ENCODE measurements around the gene HOXA3. TPM values are rescaled to one million over a fixed set of nuclear protein-coding genes. Genes with fewer than 3 reads are reported as not detected.

HOXA3 gene
- total RNA-seq, 1 donor from 2014 or later = not detected

DNA sequence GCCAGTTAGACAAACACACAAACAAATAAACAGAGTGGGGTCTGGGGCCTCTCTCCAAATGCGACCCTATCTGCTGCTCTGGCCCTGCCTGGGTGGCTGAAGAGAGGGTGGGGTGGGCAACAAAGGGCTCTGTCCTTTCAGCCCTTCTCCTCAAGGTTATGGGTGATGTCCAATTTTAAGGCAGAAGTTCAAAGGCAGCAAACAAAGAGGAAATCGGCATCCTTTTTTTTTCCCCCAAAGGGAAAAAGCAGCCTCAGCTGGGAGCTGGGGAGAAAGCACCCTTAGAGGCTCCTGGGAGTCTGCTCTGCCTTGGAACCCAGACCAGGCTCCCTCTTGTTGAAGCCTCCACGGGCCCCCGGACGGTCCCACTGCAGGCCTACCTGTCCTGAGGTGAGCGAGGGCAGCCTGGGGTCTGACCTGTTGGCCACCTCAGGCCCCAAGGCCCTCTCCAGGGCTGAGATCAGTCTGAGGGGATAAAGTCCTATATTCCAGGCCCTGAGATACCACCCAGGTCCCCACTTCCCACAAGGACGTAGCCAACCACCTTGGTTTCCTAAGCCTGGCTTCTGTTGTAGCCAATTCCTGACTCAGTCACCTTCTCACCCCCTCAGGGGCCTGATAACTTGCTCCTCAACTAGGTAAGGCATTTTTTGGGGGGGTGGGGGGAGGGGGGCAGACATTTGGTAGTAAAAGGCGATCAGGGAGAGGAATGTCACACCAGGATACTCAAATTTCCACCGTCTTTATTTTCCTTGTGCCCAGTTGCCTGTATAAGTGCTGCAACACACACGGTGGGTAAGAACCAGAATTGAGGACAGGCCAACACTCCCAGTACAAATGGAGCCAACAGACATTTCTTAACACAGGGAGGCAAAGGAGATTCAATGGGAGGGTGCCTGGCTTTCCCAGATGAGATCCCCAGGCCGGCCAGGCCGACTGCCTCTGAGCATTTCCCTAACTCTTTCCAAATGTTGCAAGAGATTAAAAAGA, 28.3 kb upstream of the HOXA3 start:
- no peak overlapping the region for H3K27ac Mint-ChIP-seq
- peaks cover 18% of the 10 kb centered on the region for H3K9me3 Mint-ChIP-seq
- H2AFZ ChIP-seq (replicated peaks) = no peak overlapping the region
- H3K4me1 ChIP-seq = peaks cover 14% of the 10 kb centered on the region
- no peaks in the 10 kb centered on the region for H3K79me2 ChIP-seq (ENCODE audit: low read depth)
- H3K27me3 ChIP-seq = peaks cover 100% of the 10 kb centered on the region
- no peak for DNase-seq (ENCODE audit: low spot score)
- no peak overlapping the region for H3K4me2 ChIP-seq
- peaks cover 17% of the 10 kb centered on the region for H3F3A ChIP-seq (ENCODE audit: low read depth)
- H3K36me3 ChIP-seq = no peaks in the 10 kb centered on the region
- H3K27me3 Mint-ChIP-seq (ENCODE audit: insufficient read depth, low read depth) = peaks cover 96% of the 10 kb centered on the region
- H3K36me3 Mint-ChIP-seq = no peaks in the 10 kb centered on the region
- H3K4me3 Mint-ChIP-seq = no peak overlapping the region
- no peaks in the 10 kb centered on the region for H3K9me3 ChIP-seq (ENCODE audit: low read depth)
- no peak for TF ChIP-seq EZH2phosphoT487 (IDR thresholded peaks at IDR 0.05)
- TF ChIP-seq CTCF (IDR thresholded peaks at IDR 0.05) = no peak
- TF ChIP-seq EZH2 (IDR thresholded peaks at IDR 0.05) = no peak
- H3K4me3 ChIP-seq = no peak overlapping the region
- peaks cover 13% of the 10 kb centered on the region for H3K4me1 Mint-ChIP-seq
- no peak overlapping the region for H3K27ac ChIP-seq
- H3K9ac ChIP-seq = no peak overlapping the region
- H4K20me1 ChIP-seq (ENCODE audit: low read depth) = peaks cover 100% of the 10 kb centered on the region

- H3K9me3 Mint-ChIP-seq = peaks cover 18% of the 10 kb centered on the region
- H3K36me3 Mint-ChIP-seq = no peaks in the 10 kb centered on the region
- Histone ChIP-seq H3K4me3 (no peak overlapping the region), H3K36me3 (no peaks in the 10 kb centered on the region), H2AFZ (replicated peaks) (no peak overlapping the region), H3K4me2 (no peak overlapping the region), H3K27me3 (peaks cover 100% of the 10 kb centered on the region), H3K9me3 (ENCODE audit: low read depth) (no peaks in the 10 kb centered on the region), H3K4me1 (peaks cover 14% of the 10 kb centered on the region), H3K9ac (no peak overlapping the region), H3F3A (ENCODE audit: low read depth) (peaks cover 17% of the 10 kb centered on the region), H4K20me1 (ENCODE audit: low read depth) (peaks cover 100% of the 10 kb centered on the region), H3K79me2 (ENCODE audit: low read depth) (no peaks in the 10 kb centered on the region), H3K27ac (no peak overlapping the region)
- H3K27ac Mint-ChIP-seq = no peak overlapping the region
- H3K27me3 Mint-ChIP-seq (ENCODE audit: insufficient read depth, low read depth) = peaks cover 96% of the 10 kb centered on the region
- peak overlapping the region; percentile 5 for H3K4me3 Mint-ChIP-seq
- peak; percentile 62 for DNase-seq (ENCODE audit: low spot score)
- H3K4me1 Mint-ChIP-seq = peaks cover 10% of the 10 kb centered on the region
- TF ChIP-seq CTCF (IDR thresholded peaks at IDR 0.05) = peak; percentile 91
- peak; percentile 98 for TF ChIP-seq EZH2 (IDR thresholded peaks at IDR 0.05)
- TF ChIP-seq EZH2phosphoT487 (IDR thresholded peaks at IDR 0.05) = peak; percentile 93
Measured at GRCh38 chr7:27179503-27180430, 27.4 kb upstream of the HOXA3 start.

DNA sequence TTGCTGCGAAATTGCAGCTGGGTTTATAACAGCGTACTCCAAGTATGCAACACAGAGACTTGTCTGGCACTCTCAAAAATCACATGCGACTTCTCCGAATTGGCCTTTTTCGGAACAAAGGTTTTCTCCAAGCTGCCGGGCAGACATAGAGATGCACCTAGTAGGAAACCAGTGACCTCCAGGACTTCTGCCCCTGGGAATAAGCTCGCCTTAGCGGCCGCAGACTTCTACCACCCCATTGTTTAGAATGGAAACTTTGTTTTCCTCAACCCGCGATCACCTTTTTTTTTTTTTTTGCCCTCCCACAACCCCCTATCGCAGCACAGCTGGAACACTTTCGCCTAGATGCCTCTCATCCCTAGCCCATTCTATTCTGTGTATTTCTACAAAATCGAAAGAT, 26.6 kb upstream of the HOXA3 start:
- Mint-ChIP-seq H3K27ac (no peak overlapping the region), H3K27me3 (ENCODE audit: insufficient read depth, low read depth) (peaks cover 95% of the 10 kb centered on the region), H3K9me3 (peaks cover 18% of the 10 kb centered on the region), H3K4me3 (peak overlapping the region; percentile 5), H3K4me1 (peaks cover 8% of the 10 kb centered on the region), H3K36me3 (no peaks in the 10 kb centered on the region)
- peaks cover 100% of the 10 kb centered on the region for H4K20me1 ChIP-seq (ENCODE audit: low read depth)
- no peak overlapping the region for H3K4me2 ChIP-seq
- H3K9me3 ChIP-seq (ENCODE audit: low read depth) = no peaks in the 10 kb centered on the region
- no peak overlapping the region for H3K9ac ChIP-seq
- DNase-seq (ENCODE audit: low spot score) = no peak
- TF ChIP-seq EZH2phosphoT487 (IDR thresholded peaks at IDR 0.05) (peak; percentile 35), EZH2 (IDR thresholded peaks at IDR 0.05) (peak; percentile 72), CTCF (IDR thresholded peaks at IDR 0.05) (no peak)
- no peak overlapping the region for H3K27ac ChIP-seq
- no peaks in the 10 kb centered on the region for H3K36me3 ChIP-seq
- no peak overlapping the region for H3K4me3 ChIP-seq
- H3F3A ChIP-seq (ENCODE audit: low read depth) = peaks cover 15% of the 10 kb centered on the region
- H2AFZ ChIP-seq (replicated peaks) = no peak overlapping the region
- H3K4me1 ChIP-seq = peaks cover 14% of the 10 kb centered on the region
- H3K27me3 ChIP-seq = peaks cover 100% of the 10 kb centered on the region
- H3K79me2 ChIP-seq (ENCODE audit: low read depth) = no peaks in the 10 kb centered on the region

All from neural progenitor cell (in vitro differentiated cells).